ENCODE results near the gene THADA. TPM values are rescaled to one million over a fixed set of nuclear protein-coding genes. Genes with fewer than 3 reads are reported as not detected.

THADA gene
- polyA plus RNA-seq, 1 experiment: 21.6 TPM

GRCh38 chr2:43186321-43186678, 409.5 kb downstream of the THADA start:
- no peak for TF ChIP-seq CTCF (IDR thresholded peaks at IDR 0.05; ENCODE audit: insufficient read depth, low read depth, low read length)
- no peaks in the 10 kb centered on the region for H3K27me3 ChIP-seq (ENCODE audit: control insufficient read depth, insufficient read depth, low read length)
- no peak overlapping the region for H3K4me3 ChIP-seq (ENCODE audit: low read depth, low read length)
- ChIA-PET CTCF (no interaction called here), POLR2A (no interaction called here)
- DNase-seq (ENCODE audit: low read depth): no peak
- no peaks in the 10 kb centered on the region for H3K36me3 ChIP-seq (ENCODE audit: control insufficient read depth, insufficient read depth, low read length)

- no peak for DNase-seq (ENCODE audit: low read depth)
- CTCF ChIA-PET: interaction anchor here (0.5 to 0.6 kb wide), 2 partner anchors 18 kb away, joined by 3 read pairs; no protein-coding TSS in a partner anchor
- POLR2A ChIA-PET: no interaction called here
- Histone ChIP-seq H3K36me3 (ENCODE audit: control insufficient read depth, insufficient read depth, low read length) (no peaks in the 10 kb centered on the region), H3K27me3 (ENCODE audit: control insufficient read depth, insufficient read depth, low read length) (no peaks in the 10 kb centered on the region), H3K4me3 (ENCODE audit: low read depth, low read length) (no peak overlapping the region)
- no peak for TF ChIP-seq CTCF (IDR thresholded peaks at IDR 0.05; ENCODE audit: insufficient read depth, low read depth, low read length)
These were observed 410.7 kb downstream of the THADA start for GRCh38 chr2:43185146-43185545.

- DNase-seq (ENCODE audit: low read depth): no peak
- ChIA-PET POLR2A (no interaction called here), CTCF (interaction anchor here (0.5 kb wide), 1 partner anchor 19 kb away, joined by 3 read pairs; no protein-coding TSS in a partner anchor)
- Histone ChIP-seq H3K27me3 (ENCODE audit: control insufficient read depth, insufficient read depth, low read length) (no peaks in the 10 kb centered on the region), H3K4me3 (ENCODE audit: low read depth, low read length) (no peak overlapping the region), H3K36me3 (ENCODE audit: control insufficient read depth, insufficient read depth, low read length) (no peaks in the 10 kb centered on the region)
- TF ChIP-seq CTCF (IDR thresholded peaks at IDR 0.05; ENCODE audit: insufficient read depth, low read depth, low read length): no peak
These were observed 411.4 kb downstream of the THADA start for GRCh38 chr2:43184339-43184895.

GRCh38 chr2:43183743-43184142, 412.1 kb downstream of the THADA start:
- ChIA-PET CTCF (no interaction called here), POLR2A (no interaction called here)

GRCh38 chr2:43180897-43181296, 414.9 kb downstream of the THADA start:
- TF ChIP-seq CTCF (IDR thresholded peaks at IDR 0.05; ENCODE audit: insufficient read depth, low read depth, low read length): no peak
- H3K27me3 ChIP-seq (ENCODE audit: control insufficient read depth, insufficient read depth, low read length): no peaks in the 10 kb centered on the region
- no peaks in the 10 kb centered on the region for H3K36me3 ChIP-seq (ENCODE audit: control insufficient read depth, insufficient read depth, low read length)
- CTCF ChIA-PET: no interaction called here
- POLR2A ChIA-PET: interaction anchor here (0.6 kb wide), 1 partner anchor 252 kb away, joined by 3 read pairs; no protein-coding TSS in a partner anchor
- H3K4me3 ChIP-seq (ENCODE audit: low read depth, low read length): no peak overlapping the region
- DNase-seq (ENCODE audit: low read depth): no peak

More at GRCh38 chr2:43183743-43184142, 412.1 kb downstream of the THADA start:
- no peak overlapping the region for H3K4me3 ChIP-seq (ENCODE audit: low read depth, low read length)
- DNase-seq (ENCODE audit: low read depth): no peak
- no peak for TF ChIP-seq CTCF (IDR thresholded peaks at IDR 0.05; ENCODE audit: insufficient read depth, low read depth, low read length)
- no peaks in the 10 kb centered on the region for H3K36me3 ChIP-seq (ENCODE audit: control insufficient read depth, insufficient read depth, low read length)
- no peaks in the 10 kb centered on the region for H3K27me3 ChIP-seq (ENCODE audit: control insufficient read depth, insufficient read depth, low read length)

Small RNA genes within 50 kb of the gene (small RNA-seq; reads per million reads assigned to genes)
- not detected for gene RF00019 (ENCODE audit: insufficient read length, low read depth, low replicate concordance)
- gene RN7SL531P (ENCODE audit: insufficient read length, low read depth, low replicate concordance): not detected
- gene RNU6-958P (ENCODE audit: insufficient read length, low read depth, low replicate concordance): not detected

Other genes starting within 250 kb of the THADA start
- gene PLEKHH2, start 41.2 kb upstream of the THADA start, polyA plus RNA-seq (2011; rRNA removed): 2.2 and 3.6 TPM in 2 replicates
- gene C1GALT1C1L, start 80.4 kb upstream of the THADA start, polyA plus RNA-seq (2011; rRNA removed): 0.12 and 0.48 TPM in 2 replicates
- 7.2 and 15.3 TPM in 2 replicates for gene DYNC2LI1, start 178.0 kb upstream of the THADA start, polyA plus RNA-seq (2011; rRNA removed)
- not detected in 2 replicates for gene ABCG5, start 242.8 kb upstream of the THADA start, polyA plus RNA-seq (2011; rRNA removed)
- gene ABCG8, start 242.9 kb upstream of the THADA start, polyA plus RNA-seq (2011; rRNA removed): not detected in 2 replicates

Measured in BJ (cell line).